Measurements from ENCODE around the gene GRB2. TPM values are rescaled to one million over a fixed set of nuclear protein-coding genes. Genes with fewer than 3 reads are reported as not detected.

Gene GRB2
- total RNA-seq, 1 donor, result 68.8 TPM

- H3K79me2 ChIP-seq (ENCODE audit: insufficient read depth, low read length), result peaks cover 2% of the 10 kb centered on the region
- peak; percentile 92 for DNase-seq (ENCODE audit: insufficient read length, low spot score, missing footprints)
- H3K9me3 ChIP-seq (ENCODE audit: low read depth, low read length), result no peaks in the 10 kb centered on the region
- TF ChIP-seq, protein P1, sequence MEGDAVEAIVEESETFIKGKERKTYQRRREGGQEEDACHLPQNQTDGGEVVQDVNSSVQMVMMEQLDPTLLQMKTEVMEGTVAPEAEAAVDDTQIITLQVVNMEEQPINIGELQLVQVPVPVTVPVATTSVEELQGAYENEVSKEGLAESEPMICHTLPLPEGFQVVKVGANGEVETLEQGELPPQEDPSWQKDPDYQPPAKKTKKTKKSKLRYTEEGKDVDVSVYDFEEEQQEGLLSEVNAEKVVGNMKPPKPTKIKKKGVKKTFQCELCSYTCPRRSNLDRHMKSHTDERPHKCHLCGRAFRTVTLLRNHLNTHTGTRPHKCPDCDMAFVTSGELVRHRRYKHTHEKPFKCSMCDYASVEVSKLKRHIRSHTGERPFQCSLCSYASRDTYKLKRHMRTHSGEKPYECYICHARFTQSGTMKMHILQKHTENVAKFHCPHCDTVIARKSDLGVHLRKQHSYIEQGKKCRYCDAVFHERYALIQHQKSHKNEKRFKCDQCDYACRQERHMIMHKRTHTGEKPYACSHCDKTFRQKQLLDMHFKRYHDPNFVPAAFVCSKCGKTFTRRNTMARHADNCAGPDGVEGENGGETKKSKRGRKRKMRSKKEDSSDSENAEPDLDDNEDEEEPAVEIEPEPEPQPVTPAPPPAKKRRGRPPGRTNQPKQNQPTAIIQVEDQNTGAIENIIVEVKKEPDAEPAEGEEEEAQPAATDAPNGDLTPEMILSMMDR (IDR thresholded peaks at IDR 0.05; ENCODE audit: extremely low read depth, low read depth, low read length), result no peak
- H3K36me3 ChIP-seq (ENCODE audit: insufficient read depth, low read length), result peaks cover 27% of the 10 kb centered on the region
- H3K27me3 ChIP-seq (ENCODE audit: insufficient read depth, low read length), result no peaks in the 10 kb centered on the region
- peaks cover 4% of the 10 kb centered on the region for H4K20me1 ChIP-seq (ENCODE audit: insufficient read depth, low read length)
- no peak overlapping the region for H3K4me3 ChIP-seq (ENCODE audit: insufficient read depth, low read length)
- H3K4me1 ChIP-seq (ENCODE audit: insufficient read depth, low read length), result peaks cover 8% of the 10 kb centered on the region
- H3K4me2 ChIP-seq (ENCODE audit: insufficient read depth, low read length), result no peak overlapping the region
- H2AFZ ChIP-seq (ENCODE audit: low read length), result no peak overlapping the region
- H3K27ac ChIP-seq (ENCODE audit: low read depth, low read length), result no peak overlapping the region
Measured at GRCh38 chr17:75315541-75316243, 89.8 kb downstream of the GRB2 start.

DNA sequence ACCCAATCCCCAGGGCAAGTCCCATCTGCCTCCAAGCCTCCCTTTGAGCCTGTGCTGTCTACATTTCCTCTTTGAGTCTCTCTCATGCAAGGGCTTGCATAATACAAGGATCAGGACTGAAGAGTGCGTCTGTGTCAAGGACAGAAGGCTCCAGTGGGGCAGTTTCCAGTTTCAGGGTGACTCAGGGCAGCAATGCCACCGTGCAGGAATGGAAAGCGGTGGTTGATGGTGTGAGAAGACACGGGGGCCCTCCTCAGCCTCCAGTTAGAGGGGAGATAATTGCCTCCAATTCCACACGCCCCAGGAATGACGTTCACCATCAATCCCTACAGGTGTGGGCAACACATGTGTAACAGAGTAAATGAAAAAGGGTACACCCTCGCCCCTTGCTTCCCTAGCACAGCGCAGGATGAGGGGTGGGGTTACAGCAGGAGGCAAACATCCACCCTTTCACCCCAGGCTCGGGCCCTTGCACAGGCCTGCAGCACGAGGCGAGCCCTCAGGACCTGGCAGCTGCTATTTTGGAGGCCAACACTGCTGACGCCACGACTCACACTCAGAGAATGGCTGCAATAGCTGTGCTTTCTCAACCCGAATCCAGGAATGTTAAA lies 91.4 kb downstream of the GRB2 start:
- Histone ChIP-seq H4K20me1 (ENCODE audit: insufficient read depth, low read length) (no peaks in the 10 kb centered on the region), H3K4me1 (ENCODE audit: insufficient read depth, low read length) (no peaks in the 10 kb centered on the region), H3K4me3 (ENCODE audit: insufficient read depth, low read length) (no peak overlapping the region), H3K4me2 (ENCODE audit: insufficient read depth, low read length) (no peak overlapping the region), H3K27me3 (ENCODE audit: insufficient read depth, low read length) (no peaks in the 10 kb centered on the region), H2AFZ (ENCODE audit: low read length) (no peak overlapping the region), H3K36me3 (ENCODE audit: insufficient read depth, low read length) (peaks cover 17% of the 10 kb centered on the region), H3K79me2 (ENCODE audit: insufficient read depth, low read length) (peaks cover 2% of the 10 kb centered on the region), H3K27ac (ENCODE audit: low read depth, low read length) (no peak overlapping the region), H3K9me3 (ENCODE audit: low read depth, low read length) (no peaks in the 10 kb centered on the region)
- DNase-seq (ENCODE audit: insufficient read length, low spot score, missing footprints), result peak; percentile 52
- TF ChIP-seq, protein P1 (IDR thresholded peaks at IDR 0.05; ENCODE audit: extremely low read depth, low read depth, low read length), result no peak

DNA sequence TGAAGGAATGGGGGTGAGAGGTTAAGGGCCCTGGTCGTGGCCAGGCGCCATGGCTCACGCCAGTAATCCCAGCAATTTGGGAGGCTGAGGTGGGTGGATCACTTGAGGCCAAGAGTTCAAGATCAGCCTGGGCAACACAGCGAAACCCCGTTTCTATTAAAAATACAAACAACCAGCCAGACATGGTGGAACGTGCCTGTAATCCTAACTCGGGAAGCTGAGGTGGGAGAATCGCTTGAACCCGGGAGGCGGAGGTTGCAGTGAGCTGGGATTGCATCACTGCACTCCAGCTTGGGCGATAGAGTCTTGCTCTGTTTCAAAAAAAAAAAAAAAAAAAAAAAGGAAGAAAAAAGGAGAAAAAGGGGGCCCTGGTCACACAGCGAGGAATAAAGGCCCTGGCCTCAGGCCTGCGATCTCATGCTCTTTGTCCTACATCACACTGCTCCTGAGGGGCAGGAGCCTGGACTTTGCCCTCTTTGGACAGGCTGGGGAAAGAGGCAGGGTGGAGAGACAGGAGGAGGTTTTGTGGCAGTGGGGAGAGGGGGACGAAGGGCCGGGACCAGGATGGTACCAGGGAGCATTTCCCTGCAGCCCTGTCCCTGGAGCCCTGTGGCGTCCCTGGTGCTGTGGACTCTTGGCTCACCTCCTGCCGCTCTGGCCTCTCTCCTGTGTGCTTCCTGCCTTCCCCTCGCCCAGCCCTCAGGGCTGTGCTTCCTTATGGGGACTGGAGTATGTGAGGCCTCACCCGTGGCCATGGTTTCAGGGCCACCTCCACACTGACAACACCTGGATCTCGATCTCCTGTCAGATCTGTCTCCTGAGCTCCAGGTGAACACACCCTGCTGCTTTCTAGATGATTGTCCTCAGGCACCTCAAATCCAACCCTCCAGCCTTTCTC lies 96.5 kb downstream of the GRB2 start:
- Histone ChIP-seq H3K4me1 (ENCODE audit: insufficient read depth, low read length) (no peaks in the 10 kb centered on the region), H2AFZ (ENCODE audit: low read length) (no peak overlapping the region), H4K20me1 (ENCODE audit: insufficient read depth, low read length) (no peaks in the 10 kb centered on the region), H3K4me3 (ENCODE audit: insufficient read depth, low read length) (no peak overlapping the region), H3K36me3 (ENCODE audit: insufficient read depth, low read length) (no peaks in the 10 kb centered on the region), H3K27ac (ENCODE audit: low read depth, low read length) (no peak overlapping the region), H3K4me2 (ENCODE audit: insufficient read depth, low read length) (no peak overlapping the region), H3K9me3 (ENCODE audit: low read depth, low read length) (no peaks in the 10 kb centered on the region), H3K27me3 (ENCODE audit: insufficient read depth, low read length) (no peaks in the 10 kb centered on the region), H3K79me2 (ENCODE audit: insufficient read depth, low read length) (no peaks in the 10 kb centered on the region)
- DNase-seq (ENCODE audit: insufficient read length, low spot score, missing footprints), result peak; percentile 68
- TF ChIP-seq, protein P1 (IDR thresholded peaks at IDR 0.05; ENCODE audit: extremely low read depth, low read depth, low read length), result no peak

All from osteoblast (primary cell).